Activated naive CD4-positive, alpha-beta T cell treated with anti-CD3 and anti-CD28 coated beads, Interleukin-2, amount 50 U/mL, for 16 hours (primary cell): ENCODE data around the gene CASP9.

Experiments
- DNase-seq: peaks from one replicate; pipeline ENCODE4 v3.0.0-alpha.2; 2020

The CASP9 gene

GRCh38 chr1:15524021-15524282 is at the start of gene CASP9:
TSS of gene CASP9 (minus strand) at chr1:15524215. CDS start at chr1:15524200, 15 bp downstream.
- no peak for DNase-seq

GRCh38 chr1:15573477-15573876 is 49.5 kb upstream of the CASP9 start:
- DNase-seq, result no peak

GRCh38 chr1:15571266-15571665 is 47.3 kb upstream of the CASP9 start:
- no peak for DNase-seq

GRCh38 chr1:15570861-15571260 is 46.8 kb upstream of the CASP9 start:
- no peak for DNase-seq

- DNase-seq, result no peak
These were observed 44.5 kb upstream of the CASP9 start for GRCh38 chr1:15568387-15569073.

GRCh38 chr1:15559189-15559810 is 35.3 kb upstream of the CASP9 start:
- DNase-seq, result no peak

- no peak for DNase-seq
These were observed 34.5 kb upstream of the CASP9 start for GRCh38 chr1:15558516-15558915.

GRCh38 chr1:15557594-15557993 is 33.6 kb upstream of the CASP9 start:
- no peak for DNase-seq

GRCh38 chr1:15557008-15557407 is 33.0 kb upstream of the CASP9 start:
- DNase-seq, result no peak

- no peak for DNase-seq
These were observed 26.6 kb upstream of the CASP9 start for GRCh38 chr1:15550573-15550972.

GRCh38 chr1:15546641-15547040 is 22.6 kb upstream of the CASP9 start:
- DNase-seq, result no peak

- no peak for DNase-seq
These were observed 19.9 kb upstream of the CASP9 start for GRCh38 chr1:15543589-15544568.

- no peak for DNase-seq
These were observed 19.2 kb upstream of the CASP9 start for GRCh38 chr1:15543251-15543588.

GRCh38 chr1:15542388-15543250 is 18.6 kb upstream of the CASP9 start:
- no peak for DNase-seq

GRCh38 chr1:15541231-15541792 is 17.3 kb upstream of the CASP9 start:
- DNase-seq, result no peak

- no peak for DNase-seq
These were observed 16.2 kb upstream of the CASP9 start for GRCh38 chr1:15540186-15540585.

GRCh38 chr1:15538771-15539170 is 14.8 kb upstream of the CASP9 start:
- no peak for DNase-seq

- DNase-seq, result no peak
These were observed 7.7 kb upstream of the CASP9 start for GRCh38 chr1:15531682-15532081.

- DNase-seq, result no peak
These were observed 7.0 kb upstream of the CASP9 start for GRCh38 chr1:15531003-15531402.

- DNase-seq, result peak; percentile 95
These were observed 2.7 kb upstream of the CASP9 start, which contains the start of gene DNAJC16 for GRCh38 chr1:15526490-15527339. TSS of gene DNAJC16 (plus strand) at chr1:15526848. CDS start at chr1:15529106, 2,258 bp downstream.

GRCh38 chr1:15526021-15526489 is 2.0 kb upstream of the CASP9 start:
- peak; percentile 16 for DNase-seq
